ENCODE measurements around the gene PILRA.
"Not testable (repeated sequence)": the region's sequence is repeated elsewhere in the genome, so short reads cannot be mapped to it uniquely, and the experiment has no call there.

Gene PILRA

GRCh38 chr7:100373261-100373831, at the start of gene PILRA:
PILRA (plus strand) TSS chr7:100373487; CDS start chr7:100373657, 170 bp downstream.
- DNase-seq: no peak

GRCh38 chr7:100324194-100324593, 49.1 kb upstream of the PILRA start:
- DNase-seq: not testable (repeated sequence)

GRCh38 chr7:100325671-100326070, 47.6 kb upstream of the PILRA start:
- DNase-seq: not testable (repeated sequence)

GRCh38 chr7:100326914-100327313, 46.4 kb upstream of the PILRA start:
- DNase-seq: not testable (repeated sequence)

GRCh38 chr7:100335566-100336466, 37.5 kb upstream of the PILRA start:
- DNase-seq: peak; percentile 69 to 85

- not testable (repeated sequence) for DNase-seq
These were observed 35.1 kb upstream of the PILRA start for GRCh38 chr7:100338083-100338696.

- DNase-seq: not testable (repeated sequence)
These were observed 32.0 kb upstream of the PILRA start for GRCh38 chr7:100341286-100341685.

GRCh38 chr7:100342765-100343164, 30.5 kb upstream of the PILRA start:
- peak; percentile 42 to 61 for DNase-seq

- not testable (repeated sequence) for DNase-seq
These were observed 29.1 kb upstream of the PILRA start for GRCh38 chr7:100344124-100344559.

GRCh38 chr7:100344560-100345287, 28.6 kb upstream of the PILRA start:
- not testable (repeated sequence) for DNase-seq

GRCh38 chr7:100345288-100345672, 28.0 kb upstream of the PILRA start:
- DNase-seq: peak in 1 of 2 experiments; percentile 54

GRCh38 chr7:100346921-100347320, 26.4 kb upstream of the PILRA start:
- DNase-seq: no peak

- no peak for DNase-seq
These were observed 24.5 kb upstream of the PILRA start for GRCh38 chr7:100348805-100349204.

GRCh38 chr7:100349757-100350156, 23.5 kb upstream of the PILRA start:
- no peak for DNase-seq

- no peak for DNase-seq
These were observed 21.6 kb upstream of the PILRA start for GRCh38 chr7:100351657-100352058.

- DNase-seq: not testable (repeated sequence)
These were observed 21.0 kb upstream of the PILRA start for GRCh38 chr7:100352230-100352781.

GRCh38 chr7:100352984-100353684, 20.2 kb upstream of the PILRA start:
- DNase-seq: no peak

GRCh38 chr7:100353685-100354330, 19.5 kb upstream of the PILRA start:
- DNase-seq: no peak

- DNase-seq: no peak
These were observed 16.7 kb upstream of the PILRA start for GRCh38 chr7:100356416-100357068.

GRCh38 chr7:100357131-100357561, 16.1 kb upstream of the PILRA start:
- no peak for DNase-seq
